Measurements from ENCODE around the gene B3GNT8.

- TF ChIP-seq CTCF (conservative IDR thresholded peaks at IDR 0.05) (no peak), ZFX (IDR thresholded peaks at IDR 0.05) (no peak)
Observed at GRCh38 chr19:41399091-41399490, 28.1 kb downstream of the B3GNT8 start.
